CD14-positive monocyte (primary cell): ENCODE measurements around the gene NENF. TPM values are rescaled to one million over a fixed set of nuclear protein-coding genes. Genes with fewer than 3 reads are reported as not detected.

ENCODE experiments used
- DNase-seq, 3 donors: peaks; one replicate each; pipeline ENCODE4 v3.0.0-alpha.2; 2011 to 2022
- H2AFZ ChIP-seq: 2 replicates; pipeline ENCODE4 v1.6.0; 2012; ENCODE audit warnings: mild to moderate bottlenecking, low read depth, low read length, inconsistent platforms; ENCODE audit not compliant: insufficient read depth, poor library complexity, severe bottlenecking
- H3K27ac ChIP-seq, 2 donors: 1 replicate in 1 of 2; 2 replicates in 1 of 2; pipeline ENCODE4 v1.5.1; 2012 to 2013; ENCODE audit warnings: low read length in 2 of 2, control low read depth in 1 of 2, inconsistent platforms in 1 of 2, low read depth in 1 of 2, mild to moderate bottlenecking in 1 of 2
- H3K27me3 ChIP-seq, 2 donors: one replicate each; pipeline versions ENCODE4 v1.6.0 to v1.6.1; 2011 to 2013; ENCODE audit warnings: low read length in 2 of 2; ENCODE audit not compliant: control insufficient read depth in 2 of 2, insufficient read depth in 2 of 2
- H3K36me3 ChIP-seq, 2 donors: replicated peaks in 1 of 2; 1 replicate in 1 of 2; 2 replicates in 1 of 2; pipeline versions ENCODE4 v1.5.1 to v1.6.1; 2012 to 2013; ENCODE audit warnings: low read length in 2 of 2, control low read depth in 1 of 2, inconsistent platforms in 1 of 2, mild to moderate bottlenecking in 1 of 2; ENCODE audit not compliant: insufficient read depth in 2 of 2, control insufficient read depth in 1 of 2
- H3K4me1 ChIP-seq, 2 donors: 1 replicate in 1 of 2; 2 replicates in 1 of 2; pipeline versions ENCODE4 v1.5.1 to v1.6.1; 2012 to 2013; ENCODE audit warnings: low read length in 2 of 2, control low read depth in 1 of 2, inconsistent platforms in 1 of 2, mild to moderate bottlenecking in 1 of 2, moderate library complexity in 1 of 2; ENCODE audit not compliant: insufficient read depth in 2 of 2, control insufficient read depth in 1 of 2
- H3K4me2 ChIP-seq: replicated peaks from 2 replicates; pipeline ENCODE3; 2012; ENCODE audit warnings: low read length, moderate library complexity, mild to moderate bottlenecking; ENCODE audit not compliant: poor library complexity, severe bottlenecking; ENCODE audit errors: extremely low read depth
- H3K4me3 ChIP-seq, 3 experiments: fragments of 200-600 bp in 1 of 3; sonication (generic) in 1 of 3; replicated peaks in 1 of 3; 1 replicate in 2 of 3; 2 replicates in 1 of 3; pipeline ENCODE4 v1.5.1; 2011 to 2013; ENCODE audit warnings: low read length in 3 of 3, mild to moderate bottlenecking in 3 of 3, control low read depth in 2 of 3, low read depth in 2 of 3, inconsistent platforms in 1 of 3, moderate library complexity in 1 of 3
- H3K79me2 ChIP-seq: 2 replicates; pipeline ENCODE4 v1.6.0; 2012; ENCODE audit warnings: mild to moderate bottlenecking, control low read depth, inconsistent platforms, low read length, moderate library complexity; ENCODE audit not compliant: insufficient read depth
- H3K9ac ChIP-seq: 2 replicates; pipeline ENCODE4 v1.6.0; 2017; ENCODE audit warnings: low read length, mild to moderate bottlenecking; ENCODE audit not compliant: insufficient read depth, poor library complexity, severe bottlenecking
- H3K9me3 ChIP-seq, 2 donors: replicated peaks in 1 of 2; 1 replicate in 1 of 2; 2 replicates in 1 of 2; pipeline versions ENCODE4 v1.5.1 to v1.6.1; 2012 to 2013; ENCODE audit warnings: low read length in 2 of 2, control low read depth in 1 of 2; ENCODE audit not compliant: control insufficient read depth in 1 of 2, insufficient read depth in 1 of 2
- H4K20me1 ChIP-seq: 2 replicates; pipeline ENCODE4 v1.6.0; 2012; ENCODE audit warnings: mild to moderate bottlenecking, low read length, control low read depth, moderate library complexity; ENCODE audit not compliant: insufficient read depth
- H3K27ac Mint-ChIP-seq, 7 donors: one replicate each; pipeline ENCODE4 v1.8.0; 2020; ENCODE audit warnings: mild to moderate bottlenecking in 7 of 7, mixed read lengths in 7 of 7, moderate library complexity in 6 of 7, inconsistent platforms in 2 of 7
- H3K27me3 Mint-ChIP-seq, 3 donors: one replicate each; pipeline ENCODE4 v1.8.0; 2021 to 2022; ENCODE audit warnings: low read depth in 3 of 3, mild to moderate bottlenecking in 3 of 3, mixed read lengths in 3 of 3, moderate library complexity in 3 of 3, inconsistent platforms in 1 of 3
- H3K36me3 Mint-ChIP-seq, 2 donors: one replicate each; pipeline ENCODE4 v1.8.0; 2020; ENCODE audit warnings: mixed read lengths in 2 of 2, inconsistent platforms in 1 of 2, mild to moderate bottlenecking in 1 of 2
- H3K4me1 Mint-ChIP-seq: one replicate; pipeline ENCODE4 v1.8.0; 2020; ENCODE audit warnings: mild to moderate bottlenecking, mixed read lengths
- H3K4me3 Mint-ChIP-seq, 2 donors: one replicate each; pipeline ENCODE4 v1.8.0; 2020; ENCODE audit warnings: mild to moderate bottlenecking in 2 of 2, mixed read lengths in 2 of 2, moderate library complexity in 1 of 2
- H3K9me3 Mint-ChIP-seq, 7 donors: one replicate each; pipeline ENCODE4 v1.8.0; 2020 to 2022; ENCODE audit warnings: mixed read lengths in 7 of 7, mild to moderate bottlenecking in 6 of 7, moderate library complexity in 6 of 7, inconsistent platforms in 2 of 7
- WGBS: methylation state at CpG from one replicate; pipeline ENCODE4 v1.1.5; 2013; ENCODE audit warnings: missing lambda C conversion rate; ENCODE audit not compliant: insufficient coverage; 5-methylcytosine and 5-hydroxymethylcytosine counted together
- intact Hi-C, 2 donors: fragments of 100-400 bp; cut with micrococcal nuclease; formaldehyde crosslinking; loops; one replicate each; pipeline versions ENCODE4 v1.15.0 to v1.15.1; 2023
- polyA plus RNA-seq, 3 donors: library from polyadenylated mRNA; depleted of rRNA in 1 of 3; unstranded in 2 of 3; stranded (reverse) in 1 of 3; fragments of 300-500 nt in 2 of 3; fragments of >200 nt in 1 of 3; fragmentation: Illumina TruSeq in 2 of 3; gene quantifications; 1 replicate in 2 of 3; 2 replicates in 1 of 3; pipeline ENCODE4 v1.2.3, GENCODE V29; 2012 to 2021
- TF ChIP-seq, protein P1 (sequence below): fragments of 200-600 bp; IDR thresholded peaks from one replicate; pipeline ENCODE4 v1.8.0; 2022; ENCODE audit warnings: antibody characterized with exemption, mild to moderate bottlenecking

The NENF gene
- polyA plus RNA-seq, 3 donors: 9.7 to 56.4 (median 42.3) TPM

DNA sequence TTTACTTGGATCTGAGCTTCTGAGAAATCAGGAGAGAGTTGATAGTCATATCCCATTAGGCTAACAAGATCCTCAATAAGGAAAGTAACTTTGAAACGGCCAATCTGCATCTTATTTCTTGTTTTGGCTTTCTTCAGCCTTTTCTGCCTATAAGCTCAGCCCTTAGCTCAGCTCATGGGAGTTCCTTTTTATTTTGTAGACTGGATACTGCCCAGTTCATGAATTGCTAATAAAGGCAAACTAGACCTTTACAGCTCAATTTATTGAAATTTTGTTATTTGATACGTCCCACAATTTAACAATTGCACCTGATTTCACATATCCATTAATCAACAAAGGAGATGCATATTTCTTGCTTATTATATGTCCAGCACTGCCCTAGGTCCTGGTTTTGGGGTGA, 22.7 kb downstream of the NENF start:
- H2AFZ ChIP-seq: peak overlapping the region; percentile 49
- Mint-ChIP-seq H3K4me1 (peaks cover 17% of the 10 kb centered on the region), H3K27me3 (peaks cover 3 to 6% (median 4%) of the 10 kb centered on the region in 3 donors), H3K4me3 (no peak overlapping the region), H3K9me3 (peaks cover 0 to 7% (median 0%) of the 10 kb centered on the region in 7 donors), H3K27ac (no peak overlapping the region), H3K36me3 (no peaks in the 10 kb centered on the region)
- H3K4me2 ChIP-seq: no peak overlapping the region
- no peaks in the 10 kb centered on the region for H3K4me1 ChIP-seq
- no peaks in the 10 kb centered on the region for H3K9me3 ChIP-seq
- TF ChIP-seq, protein P1, sequence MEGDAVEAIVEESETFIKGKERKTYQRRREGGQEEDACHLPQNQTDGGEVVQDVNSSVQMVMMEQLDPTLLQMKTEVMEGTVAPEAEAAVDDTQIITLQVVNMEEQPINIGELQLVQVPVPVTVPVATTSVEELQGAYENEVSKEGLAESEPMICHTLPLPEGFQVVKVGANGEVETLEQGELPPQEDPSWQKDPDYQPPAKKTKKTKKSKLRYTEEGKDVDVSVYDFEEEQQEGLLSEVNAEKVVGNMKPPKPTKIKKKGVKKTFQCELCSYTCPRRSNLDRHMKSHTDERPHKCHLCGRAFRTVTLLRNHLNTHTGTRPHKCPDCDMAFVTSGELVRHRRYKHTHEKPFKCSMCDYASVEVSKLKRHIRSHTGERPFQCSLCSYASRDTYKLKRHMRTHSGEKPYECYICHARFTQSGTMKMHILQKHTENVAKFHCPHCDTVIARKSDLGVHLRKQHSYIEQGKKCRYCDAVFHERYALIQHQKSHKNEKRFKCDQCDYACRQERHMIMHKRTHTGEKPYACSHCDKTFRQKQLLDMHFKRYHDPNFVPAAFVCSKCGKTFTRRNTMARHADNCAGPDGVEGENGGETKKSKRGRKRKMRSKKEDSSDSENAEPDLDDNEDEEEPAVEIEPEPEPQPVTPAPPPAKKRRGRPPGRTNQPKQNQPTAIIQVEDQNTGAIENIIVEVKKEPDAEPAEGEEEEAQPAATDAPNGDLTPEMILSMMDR: no peak
- H3K27ac ChIP-seq: no peak overlapping the region
- intact Hi-C loops: loop anchor here (5.0 to 10.0 kb wide), 6 partner anchors 88 to 539 kb away; no protein-coding TSS in a partner anchor
- H3K36me3 ChIP-seq: no peaks in the 10 kb centered on the region
- no peaks in the 10 kb centered on the region for H3K27me3 ChIP-seq
- H3K79me2 ChIP-seq: no peaks in the 10 kb centered on the region
- no peak overlapping the region for H3K4me3 ChIP-seq
- WGBS: no CpG with 5 or more reads among the region's 2 CpGs
- no peak overlapping the region for H3K9ac ChIP-seq
- no peaks in the 10 kb centered on the region for H4K20me1 ChIP-seq
- no peak for DNase-seq

DNA sequence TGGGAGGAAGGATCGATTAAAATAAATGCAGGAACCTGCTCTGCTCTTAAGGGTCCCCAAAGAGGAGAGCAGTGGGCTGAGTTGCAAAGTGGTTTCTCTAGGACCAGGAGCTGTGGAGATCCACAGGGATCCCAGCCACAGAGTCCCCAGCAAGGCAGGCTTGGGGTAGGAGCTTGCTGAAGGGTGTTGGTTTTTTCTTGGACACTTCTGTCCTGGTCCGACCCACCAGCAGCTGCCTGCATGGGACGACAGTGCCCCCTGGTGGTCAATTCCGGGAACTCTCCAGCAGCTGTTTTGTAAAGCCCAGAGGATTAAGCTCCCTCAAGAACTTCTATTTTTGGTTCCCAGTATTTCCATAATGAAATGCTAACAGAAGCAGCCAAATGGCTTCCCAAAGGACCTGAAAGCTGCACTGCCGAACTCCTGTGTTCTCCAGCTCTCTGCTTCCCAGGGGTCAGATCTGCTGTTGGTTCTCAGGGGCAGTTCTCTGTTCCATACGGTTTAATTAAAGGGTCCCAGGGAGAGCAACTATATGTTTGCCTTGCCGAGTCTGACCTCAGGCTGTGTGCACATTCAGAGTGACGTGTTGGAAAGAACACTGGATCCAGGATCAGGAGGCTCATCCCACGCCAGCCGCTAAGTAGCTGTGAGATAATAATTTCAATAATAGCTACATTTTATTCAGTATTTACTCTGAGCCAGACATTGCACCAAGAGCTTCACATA, 23.2 kb downstream of the NENF start:
- Histone ChIP-seq H3K79me2 (no peaks in the 10 kb centered on the region), H3K27ac (no peak overlapping the region), H2AFZ (peak overlapping the region; percentile 49), H3K36me3 (no peaks in the 10 kb centered on the region), H3K27me3 (no peaks in the 10 kb centered on the region), H3K9me3 (no peaks in the 10 kb centered on the region), H3K4me2 (no peak overlapping the region), H3K4me1 (no peaks in the 10 kb centered on the region), H3K9ac (no peak overlapping the region), H3K4me3 (no peak overlapping the region), H4K20me1 (no peaks in the 10 kb centered on the region)
- 47% methylated on average over 4 of the region's 10 CpGs for WGBS
- intact Hi-C loops: loop anchor here (5.0 to 10.0 kb wide), 6 partner anchors 89 to 539 kb away; no protein-coding TSS in a partner anchor
- Mint-ChIP-seq H3K4me1 (peaks cover 13% of the 10 kb centered on the region), H3K36me3 (no peaks in the 10 kb centered on the region), H3K4me3 (no peak overlapping the region), H3K27me3 (peaks cover 3 to 6% (median 4%) of the 10 kb centered on the region in 3 donors), H3K27ac (no peak overlapping the region), H3K9me3 (peaks cover 0 to 7% (median 0%) of the 10 kb centered on the region in 7 donors)
- TF ChIP-seq, protein P1: peak; percentile 95
- peak; percentile 70 to 76 (median 74) for DNase-seq
